OCI-LY1 (cell line): ENCODE measurements around the gene TMBIM4.

Source experiments
- H2AFZ ChIP-seq: fragments of 200-600 bp; sonication (generic), shearing (Covaris generic); 2 replicates; pipeline ENCODE4 v1.6.0; 2014; ENCODE audit warnings: antibody characterized with exemption, mild to moderate bottlenecking, low read length
- H3F3A ChIP-seq: fragments of 200-600 bp; sonication (generic), shearing (Covaris generic); 2 replicates; pipeline ENCODE4 v1.6.0; 2014; ENCODE audit warnings: mild to moderate bottlenecking, antibody characterized with exemption, low read length, moderate library complexity; ENCODE audit not compliant: insufficient read depth
- H3K27ac ChIP-seq: fragments of 200-600 bp; sonication (generic); 2 replicates; pipeline ENCODE4 v1.5.1; 2014; ENCODE audit warnings: low read length, mixed run types, mild to moderate bottlenecking, low read depth; ENCODE audit not compliant: poor library complexity, severe bottlenecking
- H3K27me3 ChIP-seq: fragments of 200-600 bp; sonication (generic); 2 replicates; pipeline ENCODE4 v1.6.0; 2014; ENCODE audit warnings: antibody characterized with exemption, mild to moderate bottlenecking, low read length, moderate library complexity; ENCODE audit not compliant: insufficient read depth
- H3K36me3 ChIP-seq: fragments of 200-600 bp; sonication (generic); 2 replicates; pipeline ENCODE4 v1.6.1; 2014; ENCODE audit warnings: mild to moderate bottlenecking, antibody characterized with exemption, low read length, moderate library complexity, mixed read lengths; ENCODE audit not compliant: insufficient read depth
- H3K4me1 ChIP-seq: fragments of 200-600 bp; sonication (generic); 2 replicates; pipeline ENCODE4 v1.5.1; 2014; ENCODE audit warnings: mild to moderate bottlenecking, low read length, moderate library complexity; ENCODE audit not compliant: insufficient read depth, severe bottlenecking
- H3K4me2 ChIP-seq: fragments of 200-600 bp; sonication (generic), shearing (Covaris generic); 2 replicates; pipeline ENCODE4 v1.6.1; 2014; ENCODE audit warnings: low read length
- H3K4me3 ChIP-seq: fragments of 200-600 bp; sonication (generic); 2 replicates; pipeline ENCODE4 v1.5.1; 2014; ENCODE audit warnings: low read length, low read depth, mild to moderate bottlenecking, mixed read lengths; ENCODE audit not compliant: poor library complexity, severe bottlenecking
- H3K79me2 ChIP-seq: fragments of 200-600 bp; shearing (Covaris generic); 2 replicates; pipeline ENCODE4 v1.6.1; 2016; ENCODE audit warnings: mixed run types, low read length, mixed read lengths; ENCODE audit not compliant: insufficient read depth
- H3K9ac ChIP-seq: fragments of 200-600 bp; sonication (generic), shearing (Covaris generic); 2 replicates; pipeline ENCODE4 v1.6.1; 2014; ENCODE audit warnings: mild to moderate bottlenecking, low read length, mixed read lengths
- H3K9me2 ChIP-seq: fragments of 200-600 bp; sonication (generic), shearing (Covaris generic); 2 replicates; pipeline ENCODE4 v1.6.1; 2014; ENCODE audit warnings: low read depth, mild to moderate bottlenecking, low read length, mixed read lengths
- H3K9me3 ChIP-seq: fragments of 200-600 bp; shearing (Covaris generic); 2 replicates; pipeline ENCODE4 v1.6.1; 2014; ENCODE audit warnings: low read length, mixed read lengths
- H4K20me1 ChIP-seq: fragments of 200-600 bp; sonication (generic), shearing (Covaris generic); 2 replicates; pipeline ENCODE4 v1.6.0; 2016; ENCODE audit warnings: mild to moderate bottlenecking, low read length; ENCODE audit not compliant: insufficient read depth
- CTCF ChIP-seq: fragments of 200-600 bp; sonication (generic), shearing (Covaris generic); IDR thresholded peaks from 2 replicates; pipeline ENCODE4 v1.5.1; 2017; ENCODE audit warnings: mild to moderate bottlenecking, antibody characterized with exemption, low read length, moderate library complexity, mixed read lengths
- EZH2 ChIP-seq: fragments of 200-600 bp; sonication (generic), shearing (Covaris generic); IDR thresholded peaks from 2 replicates; pipeline ENCODE4 v1.8.0; 2017; ENCODE audit warnings: borderline replicate concordance, mixed run types, mild to moderate bottlenecking, antibody characterized with exemption, low read length, moderate library complexity, mixed read lengths

The TMBIM4 gene

GRCh38 chr12:66113471-66113870, 56.3 kb downstream of the TMBIM4 start:
- Histone ChIP-seq H4K20me1 (no peaks in the 10 kb centered on the region), H3K27me3 (no peaks in the 10 kb centered on the region), H3F3A (no peaks in the 10 kb centered on the region), H3K4me1 (no peaks in the 10 kb centered on the region), H3K4me3 (no peak overlapping the region), H3K9me3 (no peaks in the 10 kb centered on the region), H3K36me3 (no peaks in the 10 kb centered on the region), H3K9me2 (no peaks in the 10 kb centered on the region), H2AFZ (no peak overlapping the region), H3K4me2 (no peak overlapping the region), H3K27ac (no peak overlapping the region), H3K79me2 (no peaks in the 10 kb centered on the region), H3K9ac (no peak overlapping the region)
- TF ChIP-seq EZH2, result no peak
- no peak for TF ChIP-seq CTCF

GRCh38 chr12:66111605-66112004, 58.2 kb downstream of the TMBIM4 start:
- Histone ChIP-seq H3F3A (no peaks in the 10 kb centered on the region), H3K4me2 (no peak overlapping the region), H2AFZ (no peak overlapping the region), H3K9me2 (no peaks in the 10 kb centered on the region), H3K79me2 (no peaks in the 10 kb centered on the region), H4K20me1 (no peaks in the 10 kb centered on the region), H3K9me3 (no peaks in the 10 kb centered on the region), H3K36me3 (no peaks in the 10 kb centered on the region), H3K27ac (no peak overlapping the region), H3K4me3 (no peak overlapping the region), H3K9ac (no peak overlapping the region), H3K4me1 (no peaks in the 10 kb centered on the region), H3K27me3 (no peaks in the 10 kb centered on the region)
- TF ChIP-seq EZH2 (no peak), CTCF (no peak)

GRCh38 chr12:66109056-66109455, 60.7 kb downstream of the TMBIM4 start:
- H3K27ac ChIP-seq, result no peak overlapping the region
- no peaks in the 10 kb centered on the region for H4K20me1 ChIP-seq
- H3K36me3 ChIP-seq, result no peaks in the 10 kb centered on the region
- H3K9me3 ChIP-seq, result no peaks in the 10 kb centered on the region
- H3K9ac ChIP-seq, result no peak overlapping the region
- no peaks in the 10 kb centered on the region for H3K9me2 ChIP-seq
- H3K27me3 ChIP-seq, result no peaks in the 10 kb centered on the region
- H3K4me2 ChIP-seq, result no peak overlapping the region
- no peaks in the 10 kb centered on the region for H3F3A ChIP-seq
- no peaks in the 10 kb centered on the region for H3K79me2 ChIP-seq
- H3K4me3 ChIP-seq, result no peak overlapping the region
- TF ChIP-seq EZH2, result no peak
- TF ChIP-seq CTCF, result no peak
- no peaks in the 10 kb centered on the region for H3K4me1 ChIP-seq
- H2AFZ ChIP-seq, result no peak overlapping the region
